ENCODE measurements around the gene LCP2.

Gene LCP2

DNA sequence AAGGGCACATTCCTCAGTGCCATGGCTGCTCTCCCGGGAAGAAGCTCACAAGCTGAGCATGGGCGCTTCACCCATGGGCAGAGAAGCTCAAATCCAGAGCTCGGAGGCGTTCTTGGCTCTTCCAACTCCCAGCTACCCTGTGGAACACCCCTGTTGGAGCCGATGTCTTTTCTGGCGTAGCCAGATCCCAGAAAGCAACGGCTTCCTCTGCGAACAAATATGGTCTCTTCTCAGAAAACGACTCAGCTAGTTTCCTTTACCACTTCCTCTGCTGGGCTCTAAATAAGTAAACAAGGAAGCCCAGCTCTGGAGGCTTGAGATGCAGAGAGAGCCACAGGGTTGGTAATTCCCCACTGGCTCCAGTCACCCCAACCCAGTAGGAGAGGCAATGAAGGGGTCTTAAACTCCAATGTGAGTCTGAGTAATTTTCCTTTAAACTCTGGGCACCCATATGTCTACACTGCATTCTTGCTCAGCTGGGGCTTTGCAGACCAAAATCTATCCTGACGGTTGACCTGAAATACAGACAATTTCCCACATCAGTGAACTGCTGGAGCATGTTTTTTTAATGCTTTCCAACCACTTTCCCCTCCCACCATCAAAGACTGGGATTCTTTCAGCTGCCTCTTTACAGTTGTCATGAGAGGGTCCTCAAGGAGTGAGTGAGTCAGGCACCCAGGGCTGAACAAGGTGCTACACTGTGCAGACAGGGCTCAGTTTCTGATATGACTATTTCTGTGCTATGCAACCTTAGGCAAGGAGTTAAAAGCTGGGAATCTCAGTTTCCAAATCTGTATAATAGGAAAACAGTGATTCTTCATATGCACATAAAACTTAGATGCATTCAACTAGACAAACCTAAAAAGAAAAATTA is at the start of gene LCP2:
TSS of gene LCP2 (minus strand) at position 189 of the 874 bp plus-strand sequence. CDS start at position 23, 166 bp downstream.
- no peak for DNase-seq (ENCODE audit: low read depth)

GRCh38 chr5:170347022-170347567 is 49.5 kb upstream of the LCP2 start:
- DNase-seq (ENCODE audit: low read depth): no peak

DNA sequence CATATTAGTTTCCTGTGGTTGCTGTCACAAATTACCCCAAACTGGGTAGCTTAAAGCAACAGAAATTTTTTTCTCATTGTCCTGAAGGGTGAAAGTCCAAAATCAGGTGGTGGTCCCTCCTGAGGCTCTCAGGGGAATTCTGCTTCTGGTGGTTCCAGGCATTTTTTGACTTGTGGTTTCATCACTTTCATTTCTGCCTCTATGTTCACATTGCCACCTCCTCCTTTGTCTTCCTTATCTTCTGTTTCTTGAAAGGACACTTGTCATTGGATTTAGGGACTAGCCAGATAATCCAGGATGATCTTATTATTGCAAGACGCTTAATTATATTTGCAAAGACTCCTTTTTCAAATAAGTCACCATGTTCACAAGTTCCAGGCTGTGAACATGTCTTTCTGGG is 48.4 kb upstream of the LCP2 start:
- no peak for DNase-seq (ENCODE audit: low read depth)

DNA sequence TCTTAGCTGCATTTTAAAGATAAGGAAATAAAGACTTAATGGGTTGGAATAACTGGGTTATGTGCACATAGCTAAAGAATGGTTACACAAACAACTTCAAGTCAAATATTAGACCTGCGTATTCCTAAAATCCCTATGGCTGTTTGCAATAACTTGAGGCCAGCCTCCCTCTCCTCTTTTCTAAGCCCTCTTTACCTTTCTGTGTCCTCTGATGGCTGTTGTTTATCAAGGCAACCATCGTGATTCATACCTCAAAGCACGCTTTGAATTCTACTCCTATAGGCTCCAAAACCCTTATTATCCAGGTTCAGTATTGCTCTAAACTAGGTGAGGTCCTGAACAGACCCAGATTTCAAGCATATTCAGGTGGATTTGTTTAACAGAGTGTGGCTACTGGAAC is 45.6 kb upstream of the LCP2 start:
- no peak for DNase-seq (ENCODE audit: low read depth)

DNA sequence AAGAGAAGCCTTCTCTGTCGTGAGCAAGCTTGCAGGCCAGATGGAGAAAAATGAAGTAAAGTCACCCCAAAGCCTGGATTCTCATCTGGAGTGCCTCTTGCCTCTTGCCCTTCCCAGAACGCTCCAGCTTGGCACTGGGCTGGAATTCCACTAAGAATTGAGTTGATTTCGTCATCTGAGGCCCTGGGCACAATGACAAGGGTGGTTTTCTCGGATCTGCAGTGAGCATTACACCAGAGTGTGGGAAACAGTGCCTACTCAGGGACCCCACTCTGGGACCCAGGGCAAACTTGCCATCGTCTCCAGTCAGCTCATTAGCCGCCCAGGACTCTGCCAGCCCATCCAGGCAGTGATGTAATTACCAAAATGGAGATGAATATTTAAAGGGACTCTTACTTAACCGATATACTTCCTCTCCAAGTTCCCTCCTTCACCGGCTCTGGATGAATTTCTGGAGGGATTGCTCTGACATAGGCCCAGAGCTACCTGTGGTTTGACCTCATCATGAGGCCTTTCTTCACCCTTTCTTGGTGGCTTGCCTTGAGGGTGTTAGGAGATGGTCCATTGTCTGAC is 44.7 kb upstream of the LCP2 start:
- no peak for DNase-seq (ENCODE audit: low read depth)

GRCh38 chr5:170341545-170341944 is 44.0 kb upstream of the LCP2 start:
- no peak for DNase-seq (ENCODE audit: low read depth)

DNA sequence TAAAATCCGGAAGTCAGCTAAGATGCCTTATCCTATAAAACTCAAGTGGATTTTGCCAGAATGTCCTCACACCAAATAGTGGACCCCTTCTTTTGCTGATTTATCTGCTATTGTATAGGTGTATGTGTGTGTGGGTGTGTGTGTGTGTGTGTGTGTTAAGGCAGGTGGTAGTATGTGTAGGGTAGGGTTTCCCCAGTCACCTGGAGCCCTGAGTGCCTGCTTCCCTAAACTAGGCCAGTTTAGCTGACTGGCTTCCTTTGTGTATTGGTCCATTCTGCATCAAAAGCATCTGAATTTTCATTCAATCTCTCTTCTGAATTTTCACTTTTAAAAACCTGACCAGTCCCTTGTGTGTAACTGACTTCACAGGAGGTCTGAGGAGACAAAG is 42.2 kb upstream of the LCP2 start:
- no peak for DNase-seq (ENCODE audit: low read depth)

- peak; percentile 43 for DNase-seq (ENCODE audit: low read depth)
Measured at GRCh38 chr5:170338933-170339779, 41.6 kb upstream of the LCP2 start.

DNA sequence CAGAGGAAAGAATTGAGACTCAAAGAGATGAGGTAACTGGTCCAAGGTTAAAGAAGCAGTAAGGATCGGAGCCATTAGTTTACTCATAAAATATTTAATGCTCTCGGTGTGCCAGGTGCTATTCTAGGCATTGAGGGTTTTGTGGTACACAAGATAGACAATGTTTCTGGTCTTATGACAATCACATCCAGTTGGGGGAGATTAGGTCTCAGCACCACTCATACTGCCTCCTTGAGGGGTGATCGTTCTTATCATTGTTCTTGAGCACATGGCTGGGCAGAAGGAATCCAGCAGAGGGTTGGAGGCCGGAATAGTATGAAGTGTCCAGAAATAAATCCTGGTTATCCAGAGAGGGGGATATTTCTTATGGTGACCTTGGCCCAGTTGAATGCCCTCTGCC is 40.7 kb upstream of the LCP2 start:
- no peak for DNase-seq (ENCODE audit: low read depth)

GRCh38 chr5:170337045-170337733 is 39.6 kb upstream of the LCP2 start:
- no peak for DNase-seq (ENCODE audit: low read depth)

- DNase-seq (ENCODE audit: low read depth): no peak
Measured at GRCh38 chr5:170336065-170336464, 38.5 kb upstream of the LCP2 start.

DNA sequence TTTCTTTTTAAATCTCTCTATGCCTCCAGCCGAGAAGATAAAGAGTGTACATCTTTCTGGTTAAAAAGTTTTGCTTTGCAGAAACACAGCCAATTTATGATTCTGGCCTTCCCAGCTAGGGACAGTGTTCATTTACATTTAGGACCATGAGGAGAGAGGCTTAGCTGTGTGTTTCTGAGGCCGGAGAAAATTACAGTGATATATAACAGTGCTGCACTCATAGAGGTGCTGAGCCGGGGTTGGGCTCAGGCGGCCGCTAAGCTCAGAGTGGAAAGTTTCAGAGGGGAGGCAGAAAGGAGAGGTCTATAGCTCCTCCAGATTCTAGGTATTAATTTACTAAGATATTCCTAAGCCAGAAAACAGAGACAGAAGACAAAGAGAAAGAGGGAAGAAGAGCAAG is 37.0 kb upstream of the LCP2 start:
- no peak for DNase-seq (ENCODE audit: low read depth)

DNA sequence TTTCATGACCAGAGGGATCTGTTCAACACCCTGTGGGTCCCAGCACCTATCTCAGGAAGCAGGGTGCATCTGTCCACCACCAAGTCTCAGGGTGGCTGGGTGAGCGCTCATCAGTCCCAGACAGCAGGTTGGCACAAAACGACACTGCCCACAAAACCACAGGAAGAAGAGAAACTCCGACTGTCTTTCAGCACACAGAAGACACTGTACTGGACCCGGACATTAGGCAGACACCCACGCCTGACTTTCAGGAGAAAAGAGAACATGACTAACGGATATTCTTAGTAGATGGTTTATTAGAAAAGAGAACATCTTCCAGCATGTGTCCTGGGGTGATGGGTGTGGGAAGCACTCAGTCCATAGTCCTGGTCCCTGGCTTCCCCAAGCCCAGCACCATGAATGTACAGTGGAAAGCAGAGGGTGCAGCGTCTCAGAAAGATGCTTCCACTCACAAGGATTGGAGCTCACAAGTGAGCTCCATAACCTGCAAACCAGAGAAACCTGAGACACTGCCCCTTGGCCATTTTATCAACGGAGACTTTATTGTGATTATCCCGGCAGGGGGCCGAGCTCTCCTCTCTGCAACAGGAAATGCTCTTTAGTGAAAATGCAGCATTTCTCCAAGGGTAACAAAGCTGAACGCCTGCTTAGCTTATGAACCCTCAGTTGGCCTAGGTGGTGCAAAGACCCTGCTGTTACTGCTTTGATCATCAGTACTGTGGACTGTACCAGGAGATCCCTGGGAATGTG is 35.8 kb upstream of the LCP2 start:
- peak; percentile 56 for DNase-seq (ENCODE audit: low read depth)

DNA sequence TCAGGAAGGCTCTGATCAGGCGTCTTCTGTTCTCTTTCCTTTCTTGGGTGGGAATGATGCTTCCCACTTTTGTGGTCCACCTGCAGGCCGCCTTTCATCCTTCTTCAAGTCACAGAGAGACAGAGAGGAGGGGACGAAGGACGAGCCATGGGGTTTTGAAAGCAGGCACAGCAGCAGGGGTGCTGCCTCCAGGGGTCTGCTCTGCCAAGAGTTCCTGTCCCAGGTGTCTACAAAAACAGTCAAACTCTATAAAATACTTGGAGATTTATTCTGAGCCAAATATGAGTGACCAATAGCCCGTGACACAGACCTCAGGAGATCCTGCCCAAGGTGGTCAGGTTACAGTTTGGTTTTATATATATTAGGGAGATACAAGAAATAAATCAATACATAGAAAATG is 34.5 kb upstream of the LCP2 start:
- DNase-seq (ENCODE audit: low read depth): no peak

DNA sequence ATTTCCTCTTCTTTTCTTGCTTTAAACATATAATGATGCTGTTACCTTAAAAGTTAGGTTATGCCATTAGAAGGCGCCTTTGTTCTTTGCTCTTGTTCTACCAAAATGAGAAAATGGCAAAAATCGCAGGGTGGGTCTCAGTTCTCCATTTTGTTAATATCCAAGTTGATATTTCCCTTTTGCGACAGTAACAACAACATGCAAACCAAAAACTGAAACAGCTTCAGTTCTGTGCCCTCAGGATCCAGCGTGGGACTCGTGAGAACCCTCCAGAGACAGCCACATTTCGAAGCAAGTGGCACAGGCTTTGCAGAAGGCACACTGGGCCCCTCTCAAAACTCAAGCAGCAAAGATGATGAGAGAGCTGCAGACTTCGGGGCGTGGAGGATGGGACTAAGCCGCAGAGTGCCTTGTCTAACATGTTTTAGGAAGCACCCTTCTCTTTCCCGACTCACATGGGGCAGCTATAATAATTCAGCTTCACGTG is 33.0 kb upstream of the LCP2 start:
- DNase-seq (ENCODE audit: low read depth): no peak

GRCh38 chr5:170329524-170329923 is 31.9 kb upstream of the LCP2 start:
- DNase-seq (ENCODE audit: low read depth): no peak

GRCh38 chr5:170327829-170328228 is 30.3 kb upstream of the LCP2 start:
- DNase-seq (ENCODE audit: low read depth): no peak

- no peak for DNase-seq (ENCODE audit: low read depth)
Measured at GRCh38 chr5:170327168-170327567, 29.6 kb upstream of the LCP2 start.

DNA sequence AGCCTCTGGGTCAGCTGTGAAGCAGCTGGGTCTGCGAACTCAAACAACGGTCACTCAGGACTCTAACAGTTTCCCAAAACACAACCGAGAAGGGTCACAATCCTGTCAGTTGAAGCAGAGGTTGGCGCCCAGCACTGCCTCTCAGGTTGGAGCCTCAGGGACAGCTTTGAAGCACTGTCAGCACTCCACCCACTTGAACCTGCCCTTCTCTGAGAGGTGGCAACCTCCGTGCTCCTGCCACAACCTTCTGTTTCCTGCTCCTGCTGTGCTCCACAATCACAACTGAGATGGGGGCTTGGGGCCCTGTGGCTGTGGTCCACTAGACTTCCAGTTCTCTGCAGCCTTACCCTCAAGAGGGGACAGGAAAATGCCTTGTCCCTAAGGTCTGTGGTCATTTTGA is 21.7 kb upstream of the LCP2 start:
- DNase-seq (ENCODE audit: low read depth): no peak

DNA sequence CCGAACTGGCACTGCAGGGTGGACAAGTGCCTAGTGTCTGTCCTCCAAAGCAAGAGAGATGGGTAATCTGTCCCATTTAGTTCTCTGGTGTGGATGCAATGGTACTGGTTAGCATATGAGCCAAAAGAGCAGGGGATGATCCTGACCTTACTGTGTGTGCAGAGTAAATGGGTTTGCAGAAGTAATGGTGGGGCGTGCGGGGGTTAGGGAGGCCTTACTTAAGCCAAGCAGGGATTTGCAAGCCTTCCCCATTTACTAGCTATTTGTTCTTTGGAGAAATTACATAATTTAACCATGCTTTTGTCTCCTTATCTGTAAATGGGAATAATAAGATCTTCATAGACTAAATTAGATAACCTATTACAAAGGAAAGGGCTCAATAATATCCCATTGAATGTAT is 19.9 kb upstream of the LCP2 start:
- DNase-seq (ENCODE audit: low read depth): no peak

DNA sequence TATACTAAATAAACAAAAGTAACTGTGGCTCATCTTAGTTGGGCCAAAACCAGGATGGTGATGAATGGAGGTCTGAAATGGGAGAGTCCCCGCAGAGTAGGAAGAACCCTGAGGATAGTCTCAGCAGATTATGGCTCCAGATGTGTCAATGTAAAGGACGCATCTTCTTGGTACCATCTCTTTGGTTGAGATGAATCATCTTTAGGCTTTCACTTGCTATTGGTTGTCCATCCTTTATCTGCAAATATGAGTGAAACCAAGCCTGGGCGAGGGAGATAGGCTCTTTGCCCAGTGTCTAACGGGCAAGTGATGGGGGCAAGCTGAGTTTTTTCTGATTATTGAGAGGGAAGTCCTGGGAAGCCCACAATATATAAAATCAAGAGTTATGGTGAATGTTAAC is 19.4 kb upstream of the LCP2 start:
- no peak for DNase-seq (ENCODE audit: low read depth)

Measured in stimulated activated CD8-positive, alpha-beta memory T cell treated with anti-CD3 and anti-CD28 coated beads, Interleukin-4, amount 100 ng/mL, for 24 hours (primary cell).